KBM-7 (cell line): ENCODE data around the gene EME2.

Experiments
- DNase-seq: peaks from one replicate; pipeline ENCODE4 v3.0.0-alpha.2; 2015
- in situ Hi-C: fragments of 300-500 bp; cut with MboI; formaldehyde crosslinking; loops from 2 replicates; pipeline ENCODE4 v1.14.3; 2020; ENCODE audit warnings: low sequenced_read_pairs, low pct_unique_long_range_greater_than_20kb, mixed read lengths

The EME2 gene

DNA sequence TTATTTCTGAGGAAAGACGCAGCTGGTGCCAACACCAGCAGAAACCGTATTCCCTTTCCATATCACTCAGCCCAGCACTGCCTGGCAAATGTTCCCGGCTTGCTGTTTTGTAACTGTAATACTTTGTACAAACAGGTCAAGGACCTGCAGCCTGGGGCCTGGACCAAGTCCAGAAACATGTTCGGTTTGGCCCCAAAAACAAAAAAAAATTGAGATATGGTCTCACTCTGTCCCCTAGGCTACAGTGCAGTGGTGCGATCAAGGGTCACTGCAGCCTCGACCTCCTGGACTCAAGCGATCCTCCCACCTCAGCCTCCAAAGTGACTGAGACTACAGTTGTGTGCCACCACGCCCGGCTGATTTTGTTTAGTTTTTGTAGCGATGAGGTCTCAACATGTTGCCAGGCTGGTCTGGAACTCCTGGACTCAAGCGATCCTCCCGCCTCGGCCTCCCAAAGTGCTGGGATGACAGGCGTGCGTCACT lies 52.8 kb downstream of the EME2 start:
- in situ Hi-C loops: no loop called here

More for the DNA sequence above, 52.8 kb downstream of the EME2 start:
- no peak for DNase-seq
